ENCODE results near the gene EXOC4. TPM values are rescaled to one million over a fixed set of nuclear protein-coding genes. Genes with fewer than 3 reads are reported as not detected.
A peak's percentile ranks its signal among the peaks of the same experiment; 100 is the strongest.

Gene EXOC4
- total RNA-seq, 2 experiments from 2014 or later: 58.0 to 59.9 TPM

GRCh38 chr7:133591704-133592340 lies 338.9 kb downstream of the EXOC4 start:
- no peak overlapping the region for H3K4me3 Mint-ChIP-seq
- intact Hi-C loops (cut with DNase I, micrococcal nuclease): no loop called here
- no peak overlapping the region for H3K27ac Mint-ChIP-seq
- DNase-seq (no peak), ATAC-seq (ENCODE audit: poor library complexity) (no peak)
- H3K4me3 ChIP-seq (ENCODE audit: low read length): no peak overlapping the region
- H3K4me1 ChIP-seq (ENCODE audit: insufficient read depth, low read length): no peaks in the 10 kb centered on the region
- ChIA-PET POLR2A (no interaction called here), CTCF (no interaction called here)
- H3K36me3 ChIP-seq (ENCODE audit: insufficient read depth, low read length): no peaks in the 10 kb centered on the region
- no peak overlapping the region for H3K27ac ChIP-seq (ENCODE audit: low read depth in 1 of 2, low read length in 2 of 2)
- no peak for TF ChIP-seq CTCF (IDR thresholded peaks at IDR 0.05)
- H3K27me3 ChIP-seq (ENCODE audit: control insufficient read depth in 1 of 2, insufficient read depth in 2 of 2, low read length in 2 of 2): no peaks in the 10 kb centered on the region
- H3K9me3 Mint-ChIP-seq: no peaks in the 10 kb centered on the region
- peaks cover 17% of the 10 kb centered on the region for H3K36me3 Mint-ChIP-seq (ENCODE audit: low read depth)
- peaks cover 0 to 3% of the 10 kb centered on the region in 2 experiments for H3K9me3 ChIP-seq (ENCODE audit: control insufficient read depth in 1 of 2, insufficient read depth in 1 of 2, low read length in 2 of 2)
- H3K27me3 Mint-ChIP-seq: no peaks in the 10 kb centered on the region
- no peaks in the 10 kb centered on the region for H3K4me1 Mint-ChIP-seq (ENCODE audit: low read depth)

DNA sequence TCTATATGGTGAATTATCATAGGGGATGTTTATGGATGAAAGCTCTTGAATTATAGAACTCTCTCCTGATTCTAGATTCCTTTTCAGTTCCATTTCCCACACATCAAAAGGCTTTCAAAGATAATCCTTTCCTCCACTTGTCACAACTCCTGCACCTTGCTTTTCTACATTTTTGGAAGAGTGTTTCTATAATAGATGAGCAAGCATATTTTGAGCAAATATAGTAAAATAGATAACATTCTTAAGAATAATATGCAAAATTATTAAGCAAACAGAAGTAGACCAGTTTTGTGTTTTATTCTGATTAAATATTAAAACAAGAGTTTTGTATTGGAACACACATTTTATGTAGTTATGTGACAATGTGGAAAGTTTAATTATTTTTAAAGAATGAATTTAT lies 340.7 kb downstream of the EXOC4 start:
- Histone ChIP-seq H3K27ac (ENCODE audit: low read depth in 1 of 2, low read length in 2 of 2) (no peak overlapping the region), H3K4me1 (ENCODE audit: insufficient read depth, low read length) (no peaks in the 10 kb centered on the region), H3K9me3 (ENCODE audit: control insufficient read depth in 1 of 2, insufficient read depth in 1 of 2, low read length in 2 of 2) (peaks cover 0 to 3% of the 10 kb centered on the region in 2 experiments), H3K36me3 (ENCODE audit: insufficient read depth, low read length) (no peaks in the 10 kb centered on the region), H3K27me3 (ENCODE audit: control insufficient read depth in 1 of 2, insufficient read depth in 2 of 2, low read length in 2 of 2) (no peaks in the 10 kb centered on the region), H3K4me3 (ENCODE audit: low read length) (no peak overlapping the region)
- Mint-ChIP-seq H3K27ac (no peak overlapping the region), H3K36me3 (ENCODE audit: low read depth) (peaks cover 17% of the 10 kb centered on the region), H3K4me1 (ENCODE audit: low read depth) (no peaks in the 10 kb centered on the region), H3K9me3 (no peaks in the 10 kb centered on the region), H3K4me3 (no peak overlapping the region), H3K27me3 (no peaks in the 10 kb centered on the region)
- POLR2A ChIA-PET: no interaction called here
- intact Hi-C loops (cut with DNase I, micrococcal nuclease): no loop called here
- TF ChIP-seq CTCF (IDR thresholded peaks at IDR 0.05): no peak
- CTCF ChIA-PET: no interaction called here
- DNase-seq (no peak), ATAC-seq (ENCODE audit: poor library complexity) (no peak)

GRCh38 chr7:133601617-133602016 lies 348.7 kb downstream of the EXOC4 start:
- intact Hi-C loops (cut with DNase I, micrococcal nuclease): no loop called here
- ATAC-seq (ENCODE audit: poor library complexity) (no peak), DNase-seq (peak in 1 of 14 experiments; percentile 11)
- Histone ChIP-seq H3K27ac (ENCODE audit: low read depth in 1 of 2, low read length in 2 of 2) (no peak overlapping the region), H3K27me3 (ENCODE audit: control insufficient read depth in 1 of 2, insufficient read depth in 2 of 2, low read length in 2 of 2) (no peaks in the 10 kb centered on the region), H3K4me3 (ENCODE audit: low read length) (no peak overlapping the region), H3K4me1 (ENCODE audit: insufficient read depth, low read length) (no peaks in the 10 kb centered on the region), H3K9me3 (ENCODE audit: control insufficient read depth in 1 of 2, insufficient read depth in 1 of 2, low read length in 2 of 2) (no peaks in the 10 kb centered on the region), H3K36me3 (ENCODE audit: insufficient read depth, low read length) (no peaks in the 10 kb centered on the region)
- H3K27ac Mint-ChIP-seq: no peak overlapping the region
- peaks cover 5% of the 10 kb centered on the region for H3K4me1 Mint-ChIP-seq (ENCODE audit: low read depth)
- no peaks in the 10 kb centered on the region for H3K36me3 Mint-ChIP-seq (ENCODE audit: low read depth)
- no peaks in the 10 kb centered on the region for H3K27me3 Mint-ChIP-seq
- H3K9me3 Mint-ChIP-seq: no peaks in the 10 kb centered on the region
- POLR2A ChIA-PET: no interaction called here
- H3K4me3 Mint-ChIP-seq: no peak overlapping the region
- TF ChIP-seq CTCF (IDR thresholded peaks at IDR 0.05): no peak
- CTCF ChIA-PET: no interaction called here
